Caco-2 (cell line): ENCODE data around the gene PEX14. TPM values are rescaled to one million over a fixed set of nuclear protein-coding genes. Genes with fewer than 3 reads are reported as not detected.

ENCODE experiments used
- BruUV-seq: library from RNA; stranded (reverse); fragments of 400-500 nt; replicated peaks from 2 replicates; lab custom pipeline; 2021; lab: Mats Ljungman, UMichigan
- CTCF ChIA-PET: fragments of 300-600 bp; sonication (Branson Sonifier 250); formaldehyde crosslinking; loops from one replicate; lab custom pipeline; 2022; ENCODE audit warnings: antibody characterized with exemption; lab: Charles Lee
- POLR2A ChIA-PET: fragments of 300-600 bp; sonication (Branson Sonifier 250); formaldehyde crosslinking; loops from one replicate; lab custom pipeline; 2022; ENCODE audit warnings: antibody characterized with exemption; lab: Charles Lee
- DNase-seq, 2 experiments: peaks; one replicate each; pipeline versions ENCODE4 v3.0.0 to v3.0.0-alpha.2; 2020 to 2022
- H3K27me3 ChIP-seq: replicated peaks from 2 replicates; pipeline ENCODE4 v1.6.0; 2011; ENCODE audit warnings: low read length; ENCODE audit not compliant: control insufficient read depth, insufficient read depth
- H3K36me3 ChIP-seq: 2 replicates; pipeline ENCODE4 v1.5.1; 2011; ENCODE audit warnings: low read length; ENCODE audit not compliant: control insufficient read depth, insufficient read depth
- H3K4me1 ChIP-seq: fragments of 250-450 bp; sonication (Bioruptor Pico); 2 replicates; pipeline ENCODE4 v1.5.1; 2020; ENCODE audit warnings: mild to moderate bottlenecking
- H3K4me3 ChIP-seq: 2 replicates; pipeline ENCODE4 v1.5.1; 2011; ENCODE audit warnings: low read depth, mild to moderate bottlenecking, control low read depth, low read length
- H3K9me3 ChIP-seq: fragments of 250-450 bp; sonication (Bioruptor Pico); 2 replicates; pipeline ENCODE4 v1.5.1; 2020; ENCODE audit warnings: mild to moderate bottlenecking, moderate library complexity
- H3K27ac Mint-ChIP-seq: one replicate; pipeline ENCODE4 v1.8.0; 2022; ENCODE audit warnings: mixed read lengths; ENCODE audit not compliant: unreplicated experiment
- H3K27me3 Mint-ChIP-seq: one replicate; pipeline ENCODE4 v1.8.0; 2022; ENCODE audit warnings: mixed read lengths; ENCODE audit not compliant: insufficient read depth, unreplicated experiment
- H3K36me3 Mint-ChIP-seq: one replicate; pipeline ENCODE4 v1.8.0; 2022; ENCODE audit warnings: mild to moderate bottlenecking, mixed read lengths; ENCODE audit not compliant: insufficient read depth, unreplicated experiment
- H3K4me1 Mint-ChIP-seq: one replicate; pipeline ENCODE4 v1.8.0; 2022; ENCODE audit warnings: low read depth, mixed read lengths; ENCODE audit not compliant: unreplicated experiment
- H3K4me3 Mint-ChIP-seq: one replicate; pipeline ENCODE4 v1.8.0; 2022; ENCODE audit warnings: mild to moderate bottlenecking, moderate library complexity, mixed read lengths; ENCODE audit not compliant: unreplicated experiment
- H3K9me3 Mint-ChIP-seq: one replicate; pipeline ENCODE4 v1.8.0; 2022; ENCODE audit warnings: mixed read lengths; ENCODE audit not compliant: unreplicated experiment
- intact Hi-C: fragments of 100-400 bp; cut with micrococcal nuclease; formaldehyde crosslinking; loops from one replicate; pipeline ENCODE4 v1.10.0; 2022; ENCODE audit not compliant: unreplicated experiment
- total RNA-seq: library from RNA; stranded (reverse); gene quantifications from 2 replicates; pipeline ENCODE4 v1.2.3, GENCODE V29; 2022
- TF ChIP-seq, protein P1 (sequence below), 2 experiments: fragments of 200-600 bp in 1 of 2; IDR thresholded peaks; 1 replicate in 1 of 2; 2 replicates in 1 of 2; pipeline versions ENCODE4 v1.5.1 to v1.8.0; 2011 to 2022; ENCODE audit warnings: antibody characterized with exemption in 1 of 2, control low read depth in 1 of 2, inconsistent platforms in 1 of 2, low read depth in 1 of 2, low read length in 1 of 2, mild to moderate bottlenecking in 1 of 2, moderate library complexity in 1 of 2; ENCODE audit not compliant: insufficient read depth in 1 of 2, severe bottlenecking in 1 of 2, unreplicated experiment in 1 of 2

Gene PEX14
- total RNA-seq, 1 experiment from 2014 or later = 22.2 TPM

- POLR2A ChIA-PET = no interaction called here
These were observed 53.6 kb downstream of the PEX14 start for GRCh38 chr1:10528066-10529014.

DNA sequence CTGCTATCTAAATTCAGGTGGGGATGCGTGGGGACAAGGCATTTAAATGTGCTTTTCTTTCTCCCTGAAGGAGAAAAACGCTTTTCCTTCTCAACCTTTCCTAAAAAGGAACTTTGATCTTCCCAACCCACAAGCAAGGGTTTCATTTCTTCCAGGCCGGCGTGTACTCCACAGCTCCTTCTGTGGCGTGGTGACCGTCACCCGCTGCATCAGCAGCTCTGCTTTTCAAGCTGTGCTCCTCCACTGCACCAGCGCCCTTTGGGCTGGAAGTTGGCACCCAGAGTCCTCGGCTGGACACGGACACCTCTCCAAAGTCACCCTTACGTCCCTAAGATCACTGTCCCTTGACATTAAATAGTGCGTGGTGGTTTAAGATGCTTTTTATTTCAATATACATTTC is 54.3 kb downstream of the PEX14 start:
- POLR2A ChIA-PET = no interaction called here
- Mint-ChIP-seq H3K27me3 (no peaks in the 10 kb centered on the region), H3K4me3 (no peak overlapping the region), H3K27ac (no peak overlapping the region), H3K36me3 (peaks cover 5% of the 10 kb centered on the region), H3K9me3 (no peaks in the 10 kb centered on the region), H3K4me1 (peaks cover 17% of the 10 kb centered on the region)
- intact Hi-C loops = no loop called here
- CTCF ChIA-PET = interaction anchor here (1.4 kb wide), 1 partner anchor 21 kb away, joined by 6 read pairs; no protein-coding TSS in a partner anchor
- BruUV-seq = no TSS peak
- Histone ChIP-seq H3K4me1 (peaks cover 29% of the 10 kb centered on the region), H3K27me3 (no peaks in the 10 kb centered on the region), H3K36me3 (no peaks in the 10 kb centered on the region), H3K9me3 (no peaks in the 10 kb centered on the region), H3K4me3 (no peak overlapping the region)
- no peak for DNase-seq
- TF ChIP-seq, protein P1, sequence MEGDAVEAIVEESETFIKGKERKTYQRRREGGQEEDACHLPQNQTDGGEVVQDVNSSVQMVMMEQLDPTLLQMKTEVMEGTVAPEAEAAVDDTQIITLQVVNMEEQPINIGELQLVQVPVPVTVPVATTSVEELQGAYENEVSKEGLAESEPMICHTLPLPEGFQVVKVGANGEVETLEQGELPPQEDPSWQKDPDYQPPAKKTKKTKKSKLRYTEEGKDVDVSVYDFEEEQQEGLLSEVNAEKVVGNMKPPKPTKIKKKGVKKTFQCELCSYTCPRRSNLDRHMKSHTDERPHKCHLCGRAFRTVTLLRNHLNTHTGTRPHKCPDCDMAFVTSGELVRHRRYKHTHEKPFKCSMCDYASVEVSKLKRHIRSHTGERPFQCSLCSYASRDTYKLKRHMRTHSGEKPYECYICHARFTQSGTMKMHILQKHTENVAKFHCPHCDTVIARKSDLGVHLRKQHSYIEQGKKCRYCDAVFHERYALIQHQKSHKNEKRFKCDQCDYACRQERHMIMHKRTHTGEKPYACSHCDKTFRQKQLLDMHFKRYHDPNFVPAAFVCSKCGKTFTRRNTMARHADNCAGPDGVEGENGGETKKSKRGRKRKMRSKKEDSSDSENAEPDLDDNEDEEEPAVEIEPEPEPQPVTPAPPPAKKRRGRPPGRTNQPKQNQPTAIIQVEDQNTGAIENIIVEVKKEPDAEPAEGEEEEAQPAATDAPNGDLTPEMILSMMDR (IDR thresholded peaks at IDR 0.05; ENCODE audit: insufficient read depth in 1 of 2, low read depth in 1 of 2, low read length in 1 of 2, severe bottlenecking in 1 of 2, unreplicated experiment in 1 of 2) = no peak

More at GRCh38 chr1:10528066-10529014, 53.6 kb downstream of the PEX14 start:
- Mint-ChIP-seq H3K27me3 (no peaks in the 10 kb centered on the region), H3K36me3 (peaks cover 5% of the 10 kb centered on the region), H3K27ac (peak overlapping the region; percentile 46), H3K9me3 (no peaks in the 10 kb centered on the region), H3K4me3 (no peak overlapping the region), H3K4me1 (peaks cover 16% of the 10 kb centered on the region)
- Histone ChIP-seq H3K4me3 (no peak overlapping the region), H3K9me3 (no peaks in the 10 kb centered on the region), H3K4me1 (peaks cover 29% of the 10 kb centered on the region), H3K27me3 (no peaks in the 10 kb centered on the region), H3K36me3 (no peaks in the 10 kb centered on the region)
- BruUV-seq = no TSS peak
- TF ChIP-seq, protein P1 (IDR thresholded peaks at IDR 0.05; ENCODE audit: insufficient read depth in 1 of 2, low read depth in 1 of 2, low read length in 1 of 2, severe bottlenecking in 1 of 2, unreplicated experiment in 1 of 2) = no peak
- CTCF ChIA-PET = interaction anchor here (0.6 to 1.4 kb wide), 3 partner anchors 11 to 102 kb away, joined by 4 to 9 read pairs (median 6); no protein-coding TSS in a partner anchor
- no peak for DNase-seq
- intact Hi-C loops = no loop called here

GRCh38 chr1:10529765-10530164 is 55.0 kb downstream of the PEX14 start:
- Mint-ChIP-seq H3K4me1 (peaks cover 22% of the 10 kb centered on the region), H3K36me3 (peaks cover 5% of the 10 kb centered on the region), H3K4me3 (no peak overlapping the region), H3K27me3 (no peaks in the 10 kb centered on the region), H3K27ac (no peak overlapping the region), H3K9me3 (no peaks in the 10 kb centered on the region)
- intact Hi-C loops = no loop called here
- Histone ChIP-seq H3K4me3 (no peak overlapping the region), H3K36me3 (no peaks in the 10 kb centered on the region), H3K27me3 (no peaks in the 10 kb centered on the region), H3K4me1 (peaks cover 29% of the 10 kb centered on the region), H3K9me3 (no peaks in the 10 kb centered on the region)
- POLR2A ChIA-PET = no interaction called here
- TF ChIP-seq, protein P1 (IDR thresholded peaks at IDR 0.05; ENCODE audit: insufficient read depth in 1 of 2, low read depth in 1 of 2, low read length in 1 of 2, severe bottlenecking in 1 of 2, unreplicated experiment in 1 of 2) = no peak
- CTCF ChIA-PET = no interaction called here
- DNase-seq = no peak
- no TSS peak for BruUV-seq
